Nephron (organoid): ENCODE data around the gene FRMPD1.
A peak's percentile ranks its signal among the peaks of the same experiment; 100 is the strongest.

Experiments
- H3K27ac Mint-ChIP-seq, 3 experiments: 2 replicates each; pipeline ENCODE4 v1.8.0; 2020; ENCODE audit warnings: mixed read lengths in 3 of 3, mild to moderate bottlenecking in 2 of 3, moderate library complexity in 1 of 3
- H3K27me3 Mint-ChIP-seq: 2 replicates; pipeline ENCODE4 v1.8.0; 2021; ENCODE audit warnings: low read depth, mild to moderate bottlenecking, moderate library complexity, mixed read lengths
- H3K36me3 Mint-ChIP-seq: 2 replicates; pipeline ENCODE4 v1.8.0; 2020; ENCODE audit warnings: low read depth, mixed read lengths
- H3K4me1 Mint-ChIP-seq: 2 replicates; pipeline ENCODE4 v1.8.0; 2020; ENCODE audit warnings: mixed read lengths
- H3K4me3 Mint-ChIP-seq, 3 experiments: 2 replicates each; pipeline ENCODE4 v1.8.0; 2020; ENCODE audit warnings: mild to moderate bottlenecking in 3 of 3, mixed read lengths in 3 of 3, moderate library complexity in 2 of 3
- H3K9me3 Mint-ChIP-seq: 2 replicates; pipeline ENCODE4 v1.8.0; 2020; ENCODE audit warnings: mixed read lengths
- TF ChIP-seq, protein P1 (sequence below), 3 experiments: fragments of 200-600 bp; sonication (generic); IDR thresholded peaks; one replicate each; pipeline ENCODE4 v1.5.0; 2021; ENCODE audit warnings: antibody characterized with exemption in 3 of 3; ENCODE audit not compliant: unreplicated experiment in 3 of 3

FRMPD1 gene

DNA sequence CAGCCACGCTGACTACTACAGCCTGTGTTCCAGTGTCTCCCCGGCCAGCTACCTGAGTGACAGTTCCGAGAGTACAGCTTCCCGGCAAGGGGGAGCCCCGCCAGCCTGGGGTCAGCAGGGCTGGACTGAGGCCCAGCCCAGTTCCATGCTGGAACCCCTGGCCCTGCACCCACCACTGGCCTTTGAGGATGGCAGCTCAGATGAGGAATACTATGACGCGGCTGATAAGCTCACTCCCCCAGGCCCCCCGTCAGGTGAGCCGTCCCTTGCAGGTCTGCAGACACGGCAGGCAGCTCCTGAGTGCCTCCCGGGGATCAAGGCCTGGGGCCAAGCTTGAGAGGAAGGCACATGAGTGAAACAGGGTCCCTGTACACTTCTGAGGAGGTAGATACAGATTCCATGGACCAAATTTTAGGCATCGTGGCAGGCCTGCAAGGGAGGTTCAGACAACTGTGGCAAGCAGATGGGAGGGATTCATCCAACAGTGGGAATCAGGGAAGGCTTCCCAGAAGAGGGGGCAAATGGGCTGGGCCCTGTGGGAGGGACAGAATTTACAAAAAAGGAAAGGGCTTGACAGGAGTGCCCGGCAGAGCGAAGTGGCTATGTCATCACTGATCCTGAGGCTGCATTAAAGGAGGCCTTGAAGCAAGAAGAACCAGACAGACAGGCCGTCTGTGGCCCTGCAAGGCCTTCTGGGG is 90.0 kb downstream of the FRMPD1 start:
- no peaks in the 10 kb centered on the region for H3K4me1 Mint-ChIP-seq
- no peak overlapping the region for H3K27ac Mint-ChIP-seq
- no peaks in the 10 kb centered on the region for H3K36me3 Mint-ChIP-seq
- TF ChIP-seq, protein P1, sequence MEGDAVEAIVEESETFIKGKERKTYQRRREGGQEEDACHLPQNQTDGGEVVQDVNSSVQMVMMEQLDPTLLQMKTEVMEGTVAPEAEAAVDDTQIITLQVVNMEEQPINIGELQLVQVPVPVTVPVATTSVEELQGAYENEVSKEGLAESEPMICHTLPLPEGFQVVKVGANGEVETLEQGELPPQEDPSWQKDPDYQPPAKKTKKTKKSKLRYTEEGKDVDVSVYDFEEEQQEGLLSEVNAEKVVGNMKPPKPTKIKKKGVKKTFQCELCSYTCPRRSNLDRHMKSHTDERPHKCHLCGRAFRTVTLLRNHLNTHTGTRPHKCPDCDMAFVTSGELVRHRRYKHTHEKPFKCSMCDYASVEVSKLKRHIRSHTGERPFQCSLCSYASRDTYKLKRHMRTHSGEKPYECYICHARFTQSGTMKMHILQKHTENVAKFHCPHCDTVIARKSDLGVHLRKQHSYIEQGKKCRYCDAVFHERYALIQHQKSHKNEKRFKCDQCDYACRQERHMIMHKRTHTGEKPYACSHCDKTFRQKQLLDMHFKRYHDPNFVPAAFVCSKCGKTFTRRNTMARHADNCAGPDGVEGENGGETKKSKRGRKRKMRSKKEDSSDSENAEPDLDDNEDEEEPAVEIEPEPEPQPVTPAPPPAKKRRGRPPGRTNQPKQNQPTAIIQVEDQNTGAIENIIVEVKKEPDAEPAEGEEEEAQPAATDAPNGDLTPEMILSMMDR (IDR thresholded peaks at IDR 0.05; ENCODE audit: unreplicated experiment in 3 of 3) = no peak
- H3K27me3 Mint-ChIP-seq = peaks cover 3% of the 10 kb centered on the region
- H3K4me3 Mint-ChIP-seq = no peak overlapping the region
- no peaks in the 10 kb centered on the region for H3K9me3 Mint-ChIP-seq

DNA sequence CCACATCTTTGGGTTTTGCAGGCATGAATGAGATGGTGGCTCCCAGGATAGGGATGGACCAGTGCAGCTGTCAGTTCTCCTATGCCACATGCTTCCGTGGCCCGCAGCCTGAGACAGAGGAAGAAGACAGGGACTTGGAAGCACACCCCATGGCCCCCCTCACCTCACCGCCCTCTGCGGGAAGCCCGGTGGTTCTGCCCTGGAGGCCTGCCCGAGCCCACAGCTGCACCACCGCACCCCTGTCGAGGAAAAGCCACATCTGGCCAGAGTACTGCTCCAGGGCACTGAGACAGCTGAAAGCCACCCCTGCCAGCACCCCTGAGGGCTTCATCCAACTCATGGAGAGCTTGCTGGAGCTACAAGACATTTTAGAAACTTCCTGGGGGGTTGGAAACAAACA is 95.2 kb downstream of the FRMPD1 start:
- Mint-ChIP-seq H3K9me3 (no peaks in the 10 kb centered on the region), H3K4me3 (no peak overlapping the region), H3K27ac (no peak overlapping the region), H3K4me1 (no peaks in the 10 kb centered on the region), H3K36me3 (no peaks in the 10 kb centered on the region), H3K27me3 (peaks cover 3% of the 10 kb centered on the region)
- TF ChIP-seq, protein P1 (IDR thresholded peaks at IDR 0.05; ENCODE audit: unreplicated experiment in 3 of 3) = no peak

DNA sequence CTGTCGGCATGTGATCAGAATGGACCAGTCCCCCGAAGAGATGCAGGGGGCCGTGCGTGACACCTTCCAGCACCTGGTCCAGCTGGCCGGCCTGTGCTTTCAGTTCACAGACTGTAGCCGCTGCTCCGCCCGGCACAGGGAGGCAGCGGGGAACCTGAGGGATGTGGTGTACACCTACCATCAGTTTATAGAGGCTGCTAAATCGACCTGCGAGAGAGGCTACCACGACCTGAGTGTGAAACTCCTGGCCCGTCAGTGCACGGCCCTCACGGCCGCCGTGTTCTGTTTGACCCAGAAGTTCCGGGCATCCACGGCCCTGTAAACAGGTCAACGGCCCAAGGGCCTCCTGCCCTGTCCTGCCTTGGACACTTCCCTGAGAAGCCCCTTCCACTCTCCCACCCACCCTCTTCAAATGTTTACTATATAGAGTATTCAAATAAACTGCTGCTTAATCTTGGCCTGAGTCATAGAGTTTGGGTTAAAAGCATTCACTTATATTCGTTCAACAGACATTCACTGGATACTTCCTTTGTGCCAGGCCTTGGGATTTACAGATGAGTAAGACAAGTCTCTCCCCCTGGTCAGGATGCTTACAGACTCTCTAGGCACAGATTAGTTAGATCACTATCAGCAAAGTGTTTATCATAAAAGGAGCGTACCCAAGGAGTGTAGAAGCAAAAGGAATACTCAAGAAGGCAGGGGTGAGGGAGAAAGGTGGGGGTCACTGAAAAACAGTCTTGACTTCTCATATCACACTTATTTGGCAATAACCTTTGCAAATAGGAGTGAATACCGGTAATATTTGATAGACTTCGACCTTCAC is 95.9 kb downstream of the FRMPD1 start:
- TF ChIP-seq, protein P1 (IDR thresholded peaks at IDR 0.05; ENCODE audit: unreplicated experiment in 3 of 3) = no peak
- Mint-ChIP-seq H3K4me1 (no peaks in the 10 kb centered on the region), H3K36me3 (no peaks in the 10 kb centered on the region), H3K27ac (no peak overlapping the region), H3K9me3 (no peaks in the 10 kb centered on the region), H3K4me3 (no peak overlapping the region), H3K27me3 (peaks cover 2% of the 10 kb centered on the region)

DNA sequence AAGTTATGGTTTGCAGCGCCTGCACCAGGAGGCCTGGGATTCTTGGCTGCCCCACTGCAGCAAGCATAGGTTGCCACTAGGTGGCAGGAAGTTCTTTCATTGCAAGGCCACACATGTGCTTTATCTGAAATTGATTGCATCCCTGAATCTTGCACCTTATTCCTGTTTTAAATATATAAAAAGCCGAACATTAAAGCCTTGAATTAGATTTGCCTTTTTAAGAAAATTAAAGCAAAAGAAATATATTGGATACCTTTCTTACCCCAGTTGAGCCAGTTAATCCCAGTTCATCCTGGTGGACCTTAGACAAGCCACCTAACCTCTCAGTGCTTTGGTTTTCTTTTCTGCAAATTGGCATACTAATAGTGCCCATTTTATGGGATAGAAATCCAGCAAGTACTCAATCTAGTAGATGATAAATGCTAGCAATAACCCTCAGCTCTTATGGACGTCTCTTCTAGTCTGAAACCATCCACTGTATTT is 96.6 kb downstream of the FRMPD1 start:
- TF ChIP-seq, protein P1 (IDR thresholded peaks at IDR 0.05; ENCODE audit: unreplicated experiment in 3 of 3) = peak; percentile 86 to 87 (median 87)
- no peaks in the 10 kb centered on the region for H3K27me3 Mint-ChIP-seq
- no peaks in the 10 kb centered on the region for H3K4me1 Mint-ChIP-seq
- H3K36me3 Mint-ChIP-seq = no peaks in the 10 kb centered on the region
- no peaks in the 10 kb centered on the region for H3K9me3 Mint-ChIP-seq
- no peak overlapping the region for H3K27ac Mint-ChIP-seq
- H3K4me3 Mint-ChIP-seq = no peak overlapping the region

DNA sequence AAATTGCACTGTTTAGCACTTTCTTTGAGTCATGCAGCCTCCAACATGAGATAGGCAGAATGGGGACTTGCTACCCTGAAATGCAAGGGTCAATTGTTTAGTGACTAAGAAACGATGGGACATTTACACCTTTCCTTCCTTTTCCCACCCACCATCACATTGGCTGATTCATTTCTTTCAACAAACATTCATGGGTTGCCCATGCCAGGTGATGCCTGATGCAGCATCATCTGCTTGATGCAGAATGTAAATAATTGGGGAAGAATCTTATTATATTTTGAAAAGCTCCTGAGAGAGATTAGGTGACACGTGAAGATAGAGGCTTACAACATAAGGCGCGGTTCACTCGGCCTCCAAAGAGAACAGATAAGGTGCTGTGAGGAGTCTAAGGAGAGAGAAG is 98.4 kb downstream of the FRMPD1 start:
- Mint-ChIP-seq H3K27ac (no peak overlapping the region), H3K4me3 (no peak overlapping the region), H3K9me3 (no peaks in the 10 kb centered on the region), H3K4me1 (peaks cover 3% of the 10 kb centered on the region), H3K27me3 (no peaks in the 10 kb centered on the region), H3K36me3 (no peaks in the 10 kb centered on the region)
- TF ChIP-seq, protein P1 (IDR thresholded peaks at IDR 0.05; ENCODE audit: unreplicated experiment in 3 of 3) = no peak
